SIG-M5 (cell line): ENCODE data around the gene UBE2E3.
"Not testable (repeated sequence)": the region's sequence is repeated elsewhere in the genome, so short reads cannot be mapped to it uniquely, and the experiment has no call there.

ENCODE experiments used
- DNase-seq: peaks from one replicate; lab custom pipeline; 2025; lab: John Stamatoyannopoulos, UW

UBE2E3 gene

GRCh38 chr2:181076658-181077057 lies 96.3 kb downstream of the UBE2E3 start:
- DNase-seq: no peak

- peak; percentile 26 for DNase-seq
Observed at GRCh38 chr2:181077128-181077709, 96.8 kb downstream of the UBE2E3 start.

GRCh38 chr2:181083140-181083539 lies 102.7 kb downstream of the UBE2E3 start:
- DNase-seq: no peak

GRCh38 chr2:181085734-181086133 lies 105.3 kb downstream of the UBE2E3 start:
- DNase-seq: no peak

GRCh38 chr2:181091920-181092319 lies 111.5 kb downstream of the UBE2E3 start:
- DNase-seq: not testable (repeated sequence)

- no peak for DNase-seq
Observed at GRCh38 chr2:181095486-181095885, 115.1 kb downstream of the UBE2E3 start.

- DNase-seq: no peak
Observed at GRCh38 chr2:181103659-181104058, 123.3 kb downstream of the UBE2E3 start.

GRCh38 chr2:181104512-181105115 lies 124.2 kb downstream of the UBE2E3 start:
- DNase-seq: no peak

GRCh38 chr2:181105562-181105961 lies 125.2 kb downstream of the UBE2E3 start:
- DNase-seq: no peak

GRCh38 chr2:181106229-181106628 lies 125.8 kb downstream of the UBE2E3 start:
- no peak for DNase-seq

GRCh38 chr2:181106789-181107627 lies 126.6 kb downstream of the UBE2E3 start:
- peak; percentile 50 for DNase-seq

- DNase-seq: no peak
Observed at GRCh38 chr2:181107628-181107945, 127.2 kb downstream of the UBE2E3 start.

GRCh38 chr2:181111059-181111458 lies 130.7 kb downstream of the UBE2E3 start:
- no peak for DNase-seq

GRCh38 chr2:181112916-181113315 lies 132.5 kb downstream of the UBE2E3 start:
- DNase-seq: no peak
